Stimulated activated naive CD8-positive, alpha-beta T cell treated with anti-CD3 and anti-CD28 coated beads, Interleukin-15, amount 100 ng/mL, for 72 hours (primary cell): ENCODE results near the gene ZNF292.
"Not testable (repeated sequence)": the region's sequence is repeated elsewhere in the genome, so short reads cannot be mapped to it uniquely, and the experiment has no call there.

Source experiments
- ATAC-seq: fragments of 150-1000 bp; cut with Tn5 transposase; 2 replicates; pipeline ENCODE4 v1.10.0; 2021; ENCODE audit warnings: mild to moderate bottlenecking, moderate library complexity
- DNase-seq, 2 donors: peaks; one replicate each; pipeline ENCODE4 v3.0.0; 2021 to 2022
- H3K27ac Mint-ChIP-seq, 2 donors: one replicate each; pipeline ENCODE4 v1.8.0; 2022; ENCODE audit warnings: mild to moderate bottlenecking in 2 of 2, mixed read lengths in 2 of 2, moderate library complexity in 2 of 2
- H3K27me3 Mint-ChIP-seq: one replicate; pipeline ENCODE4 v1.8.0; 2022; ENCODE audit warnings: mixed read lengths
- H3K4me1 Mint-ChIP-seq: one replicate; pipeline ENCODE4 v1.8.0; 2022; ENCODE audit warnings: mild to moderate bottlenecking, mixed read lengths
- H3K4me3 Mint-ChIP-seq, 2 donors: one replicate each; pipeline ENCODE4 v1.8.0; 2022; ENCODE audit warnings: mild to moderate bottlenecking in 2 of 2, mixed read lengths in 2 of 2, moderate library complexity in 1 of 2
- H3K9me3 Mint-ChIP-seq, 2 donors: one replicate each; pipeline ENCODE4 v1.8.0; 2022; ENCODE audit warnings: mixed read lengths in 2 of 2

ZNF292 gene

GRCh38 chr6:87154993-87155841 lies at the start of gene ZNF292:
Gene ZNF292 (plus strand): TSS chr6:87155565. CDS start chr6:87155592, 27 bp downstream.
- ATAC-seq (peak; percentile 91), DNase-seq (peak; percentile 97 to 99)
- peaks cover 53% of the 10 kb centered on the region for H3K4me1 Mint-ChIP-seq
- peak within 1 kb of the TSS; percentile 98 to 99 for H3K27ac Mint-ChIP-seq
- peak within 1 kb of the TSS; percentile 83 to 87 for H3K4me3 Mint-ChIP-seq
- H3K9me3 Mint-ChIP-seq, result no peaks in the 10 kb centered on the region
- no peaks in the 10 kb centered on the region for H3K27me3 Mint-ChIP-seq

GRCh38 chr6:87105823-87106222 lies 49.5 kb upstream of the ZNF292 start:
- DNase-seq, result no peak

GRCh38 chr6:87110636-87111035 lies 44.7 kb upstream of the ZNF292 start:
- Mint-ChIP-seq H3K9me3 (no peaks in the 10 kb centered on the region), H3K27me3 (peaks cover 16% of the 10 kb centered on the region), H3K4me3 (no peak overlapping the region), H3K4me1 (no peaks in the 10 kb centered on the region), H3K27ac (no peak overlapping the region)
- DNase-seq (no peak), ATAC-seq (no peak)

More at GRCh38 chr6:87105823-87106222, 49.5 kb upstream of the ZNF292 start:
- no peak for ATAC-seq
- H3K4me1 Mint-ChIP-seq, result no peaks in the 10 kb centered on the region
- no peak overlapping the region for H3K27ac Mint-ChIP-seq
- H3K27me3 Mint-ChIP-seq, result peaks cover 7% of the 10 kb centered on the region
- no peaks in the 10 kb centered on the region for H3K9me3 Mint-ChIP-seq
- no peak overlapping the region for H3K4me3 Mint-ChIP-seq

DNA sequence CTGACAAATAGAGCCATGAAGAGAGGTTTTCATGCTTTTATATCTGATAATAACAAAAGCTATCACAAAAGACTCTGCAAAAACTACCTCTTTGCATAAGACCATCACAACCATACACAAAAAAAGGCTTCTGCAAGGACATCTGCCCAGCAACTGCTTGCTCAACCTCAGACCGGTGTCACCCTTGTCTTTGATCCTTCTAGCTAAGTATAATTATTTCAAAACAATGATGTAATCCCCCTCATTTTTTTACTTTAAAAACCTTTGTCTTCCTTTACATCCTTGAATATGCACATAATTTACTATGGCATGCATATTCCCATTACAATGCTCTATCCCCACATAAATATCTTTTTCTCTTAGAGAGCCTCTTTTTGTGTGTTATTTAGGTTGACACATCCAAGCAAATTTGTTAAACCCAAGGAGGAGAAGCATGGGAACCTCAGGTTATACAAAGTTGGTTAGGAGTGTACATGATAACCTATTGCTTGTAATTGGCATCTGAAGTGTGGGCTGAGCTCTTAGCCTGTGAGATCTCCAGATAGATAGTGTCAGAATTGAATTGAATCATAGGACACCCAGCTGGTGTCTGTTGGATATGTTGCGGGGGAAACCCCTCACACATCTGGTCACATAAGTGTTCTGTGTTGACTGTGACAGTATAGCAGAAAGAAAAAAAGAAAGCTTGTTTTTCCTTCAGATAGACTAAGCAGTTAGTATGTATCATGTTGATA lies 39.8 kb upstream of the ZNF292 start:
- no peaks in the 10 kb centered on the region for H3K9me3 Mint-ChIP-seq
- no peak for DNase-seq
- H3K27me3 Mint-ChIP-seq, result peaks cover 12% of the 10 kb centered on the region
- ATAC-seq, result peak; percentile 71
- no peak overlapping the region for H3K4me3 Mint-ChIP-seq
- H3K4me1 Mint-ChIP-seq, result no peaks in the 10 kb centered on the region
- no peak overlapping the region for H3K27ac Mint-ChIP-seq

DNA sequence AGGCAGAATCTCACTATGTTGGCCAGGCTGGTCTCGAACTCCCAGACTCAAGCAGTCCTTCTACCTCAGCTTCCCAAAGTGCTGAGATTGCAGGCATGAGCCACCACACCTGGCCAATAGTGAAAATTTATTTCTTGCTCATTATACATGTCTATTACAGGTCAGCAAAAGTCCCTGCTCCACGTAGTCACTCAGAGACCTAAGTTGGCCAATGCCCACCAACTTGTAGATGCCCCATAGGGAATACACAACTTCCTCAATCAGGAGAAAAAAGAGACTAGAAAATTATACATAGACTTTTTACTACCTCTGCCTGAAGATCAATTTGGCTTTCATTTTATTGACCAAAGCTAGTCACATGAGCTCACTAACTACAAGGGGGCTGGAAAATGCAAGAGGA lies 38.4 kb upstream of the ZNF292 start:
- H3K9me3 Mint-ChIP-seq, result no peaks in the 10 kb centered on the region
- H3K4me1 Mint-ChIP-seq, result no peaks in the 10 kb centered on the region
- no peak for ATAC-seq
- no peak overlapping the region for H3K27ac Mint-ChIP-seq
- no peak for DNase-seq
- H3K27me3 Mint-ChIP-seq, result peaks cover 7% of the 10 kb centered on the region
- H3K4me3 Mint-ChIP-seq, result no peak overlapping the region

- DNase-seq, result no peak
- Mint-ChIP-seq H3K27me3 (peaks cover 14% of the 10 kb centered on the region), H3K9me3 (no peaks in the 10 kb centered on the region), H3K27ac (no peak overlapping the region), H3K4me3 (no peak overlapping the region), H3K4me1 (no peaks in the 10 kb centered on the region)
- no peak for ATAC-seq
Measured at GRCh38 chr6:87118054-87118453, 37.3 kb upstream of the ZNF292 start.

- ATAC-seq, result no peak
- Mint-ChIP-seq H3K4me3 (no peak overlapping the region), H3K27me3 (peaks cover 33% of the 10 kb centered on the region), H3K27ac (no peak overlapping the region), H3K4me1 (no peaks in the 10 kb centered on the region), H3K9me3 (no peaks in the 10 kb centered on the region)
- DNase-seq, result no peak
Measured at GRCh38 chr6:87122477-87122876, 32.9 kb upstream of the ZNF292 start.

- DNase-seq (no peak), ATAC-seq (no peak)
- Mint-ChIP-seq H3K27me3 (peaks cover 33% of the 10 kb centered on the region), H3K4me3 (no peak overlapping the region), H3K9me3 (no peaks in the 10 kb centered on the region), H3K4me1 (no peaks in the 10 kb centered on the region), H3K27ac (no peak overlapping the region)
Measured at GRCh38 chr6:87124074-87124473, 31.3 kb upstream of the ZNF292 start.

DNA sequence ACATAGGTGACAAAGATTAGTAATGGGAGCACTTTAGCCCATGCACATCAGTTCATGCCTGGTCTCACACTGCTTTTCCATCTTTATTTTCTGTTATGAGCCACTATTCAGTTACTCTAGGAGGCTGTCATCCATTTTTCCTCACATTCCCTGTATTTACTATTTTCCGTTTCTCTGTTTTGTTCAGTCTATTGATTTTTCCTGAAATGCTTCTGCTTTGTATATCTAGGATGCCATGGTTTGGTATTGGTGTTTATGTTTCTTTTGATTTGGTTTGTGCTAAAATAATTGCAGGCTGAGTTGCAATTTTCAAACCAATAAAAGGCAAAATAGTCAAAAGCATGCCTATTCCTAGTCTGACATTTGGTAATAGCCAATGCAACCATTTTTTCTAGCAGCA lies 28.9 kb upstream of the ZNF292 start:
- no peak overlapping the region for H3K27ac Mint-ChIP-seq
- no peak for ATAC-seq
- H3K27me3 Mint-ChIP-seq, result peaks cover 30% of the 10 kb centered on the region
- DNase-seq, result no peak
- no peaks in the 10 kb centered on the region for H3K9me3 Mint-ChIP-seq
- H3K4me3 Mint-ChIP-seq, result no peak overlapping the region
- H3K4me1 Mint-ChIP-seq, result no peaks in the 10 kb centered on the region

GRCh38 chr6:87127737-87128136 lies 27.6 kb upstream of the ZNF292 start:
- ATAC-seq, result no peak

DNA sequence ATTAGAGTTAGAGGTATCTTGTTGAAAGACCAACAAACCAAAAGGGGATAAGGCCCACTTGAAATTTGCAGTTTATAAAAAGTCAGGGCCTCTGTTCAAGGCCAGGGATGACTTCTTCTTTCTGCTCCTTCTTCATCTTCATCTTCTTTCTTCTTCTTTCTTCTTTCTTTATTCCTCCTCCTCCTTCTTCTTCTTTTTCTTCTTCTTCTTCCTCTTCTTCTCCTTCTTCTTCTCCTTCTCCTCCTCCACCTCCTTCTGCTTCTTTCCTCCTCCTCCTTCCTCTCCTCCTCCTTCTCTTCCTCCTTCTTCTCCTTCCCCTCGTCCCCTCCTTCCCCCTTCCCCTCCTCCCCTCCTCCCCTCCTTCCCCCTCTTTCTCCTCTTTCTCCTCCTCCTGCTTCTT lies 18.4 kb upstream of the ZNF292 start:
- ATAC-seq (no peak), DNase-seq (no peak)
- no peaks in the 10 kb centered on the region for H3K4me1 Mint-ChIP-seq
- H3K4me3 Mint-ChIP-seq, result no peak overlapping the region
- no peaks in the 10 kb centered on the region for H3K9me3 Mint-ChIP-seq
- peak overlapping the region in 1 of 2 donors; percentile 76 for H3K27ac Mint-ChIP-seq
- peaks cover 27% of the 10 kb centered on the region for H3K27me3 Mint-ChIP-seq

More at GRCh38 chr6:87127737-87128136, 27.6 kb upstream of the ZNF292 start:
- Mint-ChIP-seq H3K9me3 (no peaks in the 10 kb centered on the region), H3K4me1 (no peaks in the 10 kb centered on the region), H3K4me3 (no peak overlapping the region), H3K27me3 (peaks cover 18% of the 10 kb centered on the region), H3K27ac (no peak overlapping the region)
- DNase-seq, result no peak

DNA sequence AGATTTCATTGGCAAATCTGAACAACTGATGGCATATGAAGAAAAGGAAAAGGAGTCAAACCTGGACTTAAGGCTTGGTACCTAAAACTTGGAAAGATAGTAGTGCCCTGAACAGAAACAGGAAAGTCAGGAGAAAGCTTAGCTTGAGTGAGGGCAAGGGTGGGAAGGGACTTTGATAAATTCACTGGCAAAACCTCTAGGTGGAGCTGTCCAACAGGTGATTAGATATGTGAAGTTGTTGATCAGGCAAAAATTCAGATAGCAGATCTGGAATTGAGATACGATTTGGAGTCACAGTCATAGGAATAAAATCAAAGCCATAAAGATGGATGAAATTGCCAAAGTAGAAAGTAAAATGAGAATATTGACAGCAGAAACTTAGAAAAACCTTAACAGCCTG lies 16.1 kb upstream of the ZNF292 start:
- H3K9me3 Mint-ChIP-seq, result no peaks in the 10 kb centered on the region
- DNase-seq, result peak; percentile 28 to 30
- H3K27me3 Mint-ChIP-seq, result peaks cover 48% of the 10 kb centered on the region
- peak; percentile 63 for ATAC-seq
- H3K27ac Mint-ChIP-seq, result no peak overlapping the region
- no peak overlapping the region for H3K4me3 Mint-ChIP-seq
- no peaks in the 10 kb centered on the region for H3K4me1 Mint-ChIP-seq

DNA sequence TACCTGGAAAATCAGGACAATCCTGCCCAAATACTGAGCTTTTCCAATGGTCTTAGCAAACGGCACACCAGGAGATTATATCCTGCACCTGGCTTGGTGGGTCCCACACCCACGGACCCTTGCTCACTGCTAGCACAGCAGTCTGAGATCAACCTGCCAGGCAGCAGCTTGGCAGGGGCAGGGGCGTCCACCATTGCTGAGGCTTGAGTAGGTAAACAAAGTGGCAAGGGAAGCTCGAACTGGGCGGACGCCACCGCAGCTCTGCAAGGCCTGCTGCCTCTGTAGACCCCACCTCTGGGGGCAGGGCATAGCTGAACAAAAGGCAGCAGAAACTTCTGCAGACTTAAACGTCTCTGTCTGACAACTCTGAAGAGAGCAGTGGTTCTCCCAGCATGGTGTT lies 15.4 kb upstream of the ZNF292 start:
- not testable (repeated sequence) for H3K27ac Mint-ChIP-seq, H3K9me3 Mint-ChIP-seq
- H3K27me3 Mint-ChIP-seq, result peaks cover 48% of the 10 kb centered on the region

GRCh38 chr6:87146363-87146762 lies 9.0 kb upstream of the ZNF292 start:
- Mint-ChIP-seq H3K4me3 (no peak overlapping the region), H3K27me3 (peaks cover 28% of the 10 kb centered on the region), H3K9me3 (no peaks in the 10 kb centered on the region), H3K4me1 (peaks cover 3% of the 10 kb centered on the region), H3K27ac (no peak overlapping the region)
- no peak for ATAC-seq
- DNase-seq, result no peak

More for the DNA sequence above, 15.4 kb upstream of the ZNF292 start:
- not testable (repeated sequence) for DNase-seq, H3K4me3 Mint-ChIP-seq, ATAC-seq, H3K4me1 Mint-ChIP-seq

DNA sequence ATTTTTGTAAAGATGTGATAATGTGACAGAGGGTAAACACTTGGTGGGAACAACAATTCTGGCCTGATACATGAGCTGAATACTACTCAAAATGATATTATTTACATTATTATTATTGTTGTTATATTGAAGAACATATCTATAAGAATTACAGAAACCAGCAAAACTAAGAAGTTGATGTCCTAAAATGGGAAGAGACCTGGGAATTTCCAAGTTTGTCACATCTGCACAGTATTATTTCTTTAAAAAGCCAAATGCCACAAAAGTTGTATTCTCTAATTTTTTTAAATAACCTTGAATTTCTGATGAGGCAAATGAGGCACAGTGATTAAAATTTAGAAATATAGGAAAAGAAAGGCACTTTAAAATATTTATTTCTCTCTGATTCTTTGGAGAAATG lies 5.0 kb upstream of the ZNF292 start:
- no peak for ATAC-seq
- Mint-ChIP-seq H3K27ac (no peak overlapping the region), H3K9me3 (no peaks in the 10 kb centered on the region), H3K4me3 (no peak overlapping the region), H3K27me3 (no peaks in the 10 kb centered on the region), H3K4me1 (peaks cover 32% of the 10 kb centered on the region)
- no peak for DNase-seq

- Mint-ChIP-seq H3K4me3 (peak overlapping the region; percentile 83 to 87), H3K4me1 (peaks cover 34% of the 10 kb centered on the region), H3K27ac (peak overlapping the region; percentile 97 to 98), H3K27me3 (no peaks in the 10 kb centered on the region), H3K9me3 (no peaks in the 10 kb centered on the region)
- ATAC-seq (no peak), DNase-seq (no peak)
Measured at GRCh38 chr6:87151471-87151780, 3.9 kb upstream of the ZNF292 start.
